HTERT RPE-1 (cell line): ENCODE results near the gene ZMYM4.

Experiments
- in situ Hi-C: fragments of 300-500 bp; cut with MboI; formaldehyde crosslinking; loops from 4 replicates; pipeline ENCODE4 v1.14.3; 2020; ENCODE audit warnings: low sequenced_read_pairs

Gene ZMYM4

GRCh38 chr1:35274197-35274596 lies 5.7 kb downstream of the ZMYM4 start:
- in situ Hi-C loops = no loop called here

GRCh38 chr1:35278886-35279554 lies 10.5 kb downstream of the ZMYM4 start:
- in situ Hi-C loops = no loop called here

GRCh38 chr1:35279555-35279904 lies 11.0 kb downstream of the ZMYM4 start:
- in situ Hi-C loops = no loop called here

- in situ Hi-C loops = no loop called here
Measured at GRCh38 chr1:35280006-35280405, 11.5 kb downstream of the ZMYM4 start.

GRCh38 chr1:35281565-35281964 lies 13.1 kb downstream of the ZMYM4 start:
- in situ Hi-C loops = no loop called here

- in situ Hi-C loops = no loop called here
Measured at GRCh38 chr1:35282172-35282571, 13.7 kb downstream of the ZMYM4 start.

GRCh38 chr1:35284852-35285251 lies 16.3 kb downstream of the ZMYM4 start:
- in situ Hi-C loops = no loop called here

- in situ Hi-C loops = no loop called here
Measured at GRCh38 chr1:35285771-35286606, 17.5 kb downstream of the ZMYM4 start.

GRCh38 chr1:35287807-35288640 lies 19.5 kb downstream of the ZMYM4 start:
- in situ Hi-C loops = no loop called here

GRCh38 chr1:35288761-35289160 lies 20.3 kb downstream of the ZMYM4 start:
- in situ Hi-C loops = no loop called here

- in situ Hi-C loops = no loop called here
Measured at GRCh38 chr1:35290452-35290851, 21.9 kb downstream of the ZMYM4 start.

- in situ Hi-C loops = no loop called here
Measured at GRCh38 chr1:35294809-35295208, 26.3 kb downstream of the ZMYM4 start.

- in situ Hi-C loops = no loop called here
Measured at GRCh38 chr1:35297886-35298285, 29.4 kb downstream of the ZMYM4 start.

- in situ Hi-C loops = no loop called here
Measured at GRCh38 chr1:35298464-35298863, 30.0 kb downstream of the ZMYM4 start.

GRCh38 chr1:35300376-35300775 lies 31.9 kb downstream of the ZMYM4 start:
- in situ Hi-C loops = no loop called here

- in situ Hi-C loops = no loop called here
Measured at GRCh38 chr1:35301674-35302392, 33.3 kb downstream of the ZMYM4 start.

- in situ Hi-C loops = no loop called here
Measured at GRCh38 chr1:35305383-35305782, 36.9 kb downstream of the ZMYM4 start.

GRCh38 chr1:35315649-35316048 lies 47.1 kb downstream of the ZMYM4 start:
- in situ Hi-C loops = no loop called here

- in situ Hi-C loops = no loop called here
Measured at GRCh38 chr1:35316264-35316663, 47.8 kb downstream of the ZMYM4 start.

GRCh38 chr1:35319988-35320713 lies 51.6 kb downstream of the ZMYM4 start:
- in situ Hi-C loops = no loop called here
